Endothelial cell (in vitro differentiated cells): ENCODE measurements around the gene GALNT16. TPM values are rescaled to one million over a fixed set of nuclear protein-coding genes. Genes with fewer than 3 reads are reported as not detected.

Experiments used
- DNase-seq: peaks from one replicate; pipeline ENCODE4 v3.0.0; 2021; ENCODE audit warnings: low spot score
- H3K27ac Mint-ChIP-seq: one replicate; pipeline ENCODE4 v1.8.0; 2021; ENCODE audit warnings: mixed read lengths, inconsistent platforms; ENCODE audit not compliant: unreplicated experiment
- H3K27me3 Mint-ChIP-seq: one replicate; pipeline ENCODE4 v1.8.0; 2021; ENCODE audit warnings: mild to moderate bottlenecking, moderate library complexity, mixed read lengths, inconsistent platforms; ENCODE audit not compliant: unreplicated experiment
- H3K36me3 Mint-ChIP-seq: one replicate; pipeline ENCODE4 v1.8.0; 2021; ENCODE audit warnings: mild to moderate bottlenecking, low read depth, mixed read lengths, inconsistent platforms; ENCODE audit not compliant: unreplicated experiment
- H3K4me1 Mint-ChIP-seq: one replicate; pipeline ENCODE4 v1.8.0; 2021; ENCODE audit warnings: mild to moderate bottlenecking, mixed read lengths, inconsistent platforms; ENCODE audit not compliant: unreplicated experiment
- H3K4me3 Mint-ChIP-seq: one replicate; pipeline ENCODE4 v1.8.0; 2021; ENCODE audit warnings: mild to moderate bottlenecking, mixed read lengths, inconsistent platforms; ENCODE audit not compliant: unreplicated experiment
- H3K9me3 Mint-ChIP-seq: one replicate; pipeline ENCODE4 v1.8.0; 2021; ENCODE audit warnings: mixed read lengths, inconsistent platforms; ENCODE audit not compliant: unreplicated experiment
- total RNA-seq: library from RNA; stranded (reverse); fragmentation: NEBNext Ultra II Directional; extraction: Animal tissue kit (Norgen Biotek cat#: 25700); gene quantifications from one replicate; pipeline ENCODE4 v1.2.1, GENCODE V29; 2021; ENCODE audit not compliant: unreplicated experiment
- TF ChIP-seq, protein P1 (sequence below): fragments of 200-600 bp; sonication (generic); IDR thresholded peaks from one replicate; pipeline ENCODE4 v1.5.0; 2021; ENCODE audit warnings: antibody characterized with exemption; ENCODE audit not compliant: unreplicated experiment

The GALNT16 gene
- total RNA-seq, 1 donor from 2014 or later: 2.8 TPM

DNA sequence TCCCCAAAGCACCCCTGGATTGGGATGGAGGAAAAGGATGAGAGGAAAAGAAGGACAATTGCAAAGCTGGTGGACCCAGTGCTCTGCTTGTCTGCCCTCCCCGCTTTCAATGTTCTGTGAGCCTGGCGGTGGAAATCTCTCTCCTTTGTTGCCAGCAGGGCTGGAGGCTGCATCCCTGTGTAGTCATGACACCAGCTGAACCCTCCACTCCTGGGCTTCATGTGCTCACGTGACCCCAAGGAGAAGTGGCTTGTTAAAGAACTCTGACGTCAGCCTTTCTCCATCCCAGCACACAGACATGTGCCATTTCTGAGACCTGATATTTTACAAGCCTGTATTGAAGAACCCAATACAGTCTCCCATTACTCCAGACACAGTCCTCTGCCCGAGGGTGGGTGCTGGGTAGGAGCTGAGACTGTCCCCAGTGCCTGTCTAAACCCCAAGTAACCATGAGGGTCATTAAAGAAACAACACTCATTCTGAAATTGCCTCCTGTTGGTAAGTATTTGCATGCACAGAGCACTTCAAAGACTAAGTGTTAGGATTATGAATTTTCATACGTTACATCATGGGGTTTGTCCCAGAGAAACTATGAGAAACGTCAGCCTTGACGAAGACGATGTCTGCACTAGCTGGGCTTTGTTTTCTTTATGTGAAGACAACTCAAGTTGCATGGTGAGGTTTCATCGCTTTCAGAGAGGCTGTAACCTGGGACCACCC is 21.7 kb downstream of the GALNT16 start:
- no peak overlapping the region for H3K4me3 Mint-ChIP-seq
- no peaks in the 10 kb centered on the region for H3K36me3 Mint-ChIP-seq
- no peaks in the 10 kb centered on the region for H3K9me3 Mint-ChIP-seq
- no peak for DNase-seq
- H3K27me3 Mint-ChIP-seq: peaks cover 1% of the 10 kb centered on the region
- H3K27ac Mint-ChIP-seq: no peak overlapping the region
- TF ChIP-seq, protein P1, sequence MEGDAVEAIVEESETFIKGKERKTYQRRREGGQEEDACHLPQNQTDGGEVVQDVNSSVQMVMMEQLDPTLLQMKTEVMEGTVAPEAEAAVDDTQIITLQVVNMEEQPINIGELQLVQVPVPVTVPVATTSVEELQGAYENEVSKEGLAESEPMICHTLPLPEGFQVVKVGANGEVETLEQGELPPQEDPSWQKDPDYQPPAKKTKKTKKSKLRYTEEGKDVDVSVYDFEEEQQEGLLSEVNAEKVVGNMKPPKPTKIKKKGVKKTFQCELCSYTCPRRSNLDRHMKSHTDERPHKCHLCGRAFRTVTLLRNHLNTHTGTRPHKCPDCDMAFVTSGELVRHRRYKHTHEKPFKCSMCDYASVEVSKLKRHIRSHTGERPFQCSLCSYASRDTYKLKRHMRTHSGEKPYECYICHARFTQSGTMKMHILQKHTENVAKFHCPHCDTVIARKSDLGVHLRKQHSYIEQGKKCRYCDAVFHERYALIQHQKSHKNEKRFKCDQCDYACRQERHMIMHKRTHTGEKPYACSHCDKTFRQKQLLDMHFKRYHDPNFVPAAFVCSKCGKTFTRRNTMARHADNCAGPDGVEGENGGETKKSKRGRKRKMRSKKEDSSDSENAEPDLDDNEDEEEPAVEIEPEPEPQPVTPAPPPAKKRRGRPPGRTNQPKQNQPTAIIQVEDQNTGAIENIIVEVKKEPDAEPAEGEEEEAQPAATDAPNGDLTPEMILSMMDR: no peak
- no peaks in the 10 kb centered on the region for H3K4me1 Mint-ChIP-seq

DNA sequence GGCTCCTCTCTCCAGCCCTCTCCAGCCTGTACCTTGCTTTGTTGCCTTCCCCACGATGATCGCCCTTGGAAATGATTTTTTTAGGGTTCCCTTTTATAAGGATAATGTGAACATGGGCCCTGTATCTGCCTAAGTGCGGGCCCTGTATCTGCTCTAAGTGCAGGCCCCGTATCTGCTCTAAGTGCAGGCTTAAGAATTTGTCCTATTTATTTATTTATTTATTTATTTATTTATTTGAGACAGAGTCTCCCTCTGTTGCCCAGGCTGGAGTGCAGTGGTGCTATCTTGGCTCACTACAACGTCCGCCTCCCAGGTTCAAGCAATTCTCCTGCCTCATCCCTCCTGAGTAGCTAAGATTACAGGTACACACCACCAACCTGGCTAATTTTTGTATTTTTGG is 22.5 kb downstream of the GALNT16 start:
- H3K36me3 Mint-ChIP-seq: no peaks in the 10 kb centered on the region
- H3K4me3 Mint-ChIP-seq: no peak overlapping the region
- DNase-seq: no peak
- H3K4me1 Mint-ChIP-seq: no peaks in the 10 kb centered on the region
- H3K27ac Mint-ChIP-seq: no peak overlapping the region
- H3K27me3 Mint-ChIP-seq: peaks cover 1% of the 10 kb centered on the region
- TF ChIP-seq, protein P1: no peak
- no peaks in the 10 kb centered on the region for H3K9me3 Mint-ChIP-seq

DNA sequence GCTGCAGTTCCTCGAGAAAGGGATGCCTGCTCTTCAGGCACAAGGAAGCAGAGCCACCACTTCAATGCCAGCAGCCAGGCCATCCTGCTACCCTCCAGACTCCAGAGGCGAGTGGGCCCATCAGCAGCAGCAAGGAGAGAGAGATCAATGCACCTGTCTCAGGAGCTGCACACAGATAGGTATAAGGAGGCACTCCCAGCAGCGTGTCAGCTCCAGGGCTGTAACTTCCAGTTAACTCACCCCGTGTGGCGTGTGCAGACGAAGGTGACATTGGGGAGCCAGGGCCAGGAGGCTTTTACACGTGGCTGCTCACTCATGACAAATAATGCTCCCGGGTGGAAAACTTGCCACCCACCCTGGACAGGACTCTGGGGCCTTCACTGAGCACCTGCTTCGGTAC is 24.2 kb downstream of the GALNT16 start:
- H3K36me3 Mint-ChIP-seq: no peaks in the 10 kb centered on the region
- H3K4me3 Mint-ChIP-seq: no peak overlapping the region
- DNase-seq: no peak
- H3K9me3 Mint-ChIP-seq: no peaks in the 10 kb centered on the region
- peaks cover 1% of the 10 kb centered on the region for H3K27me3 Mint-ChIP-seq
- TF ChIP-seq, protein P1: no peak
- no peak overlapping the region for H3K27ac Mint-ChIP-seq
- H3K4me1 Mint-ChIP-seq: peaks cover 7% of the 10 kb centered on the region

DNA sequence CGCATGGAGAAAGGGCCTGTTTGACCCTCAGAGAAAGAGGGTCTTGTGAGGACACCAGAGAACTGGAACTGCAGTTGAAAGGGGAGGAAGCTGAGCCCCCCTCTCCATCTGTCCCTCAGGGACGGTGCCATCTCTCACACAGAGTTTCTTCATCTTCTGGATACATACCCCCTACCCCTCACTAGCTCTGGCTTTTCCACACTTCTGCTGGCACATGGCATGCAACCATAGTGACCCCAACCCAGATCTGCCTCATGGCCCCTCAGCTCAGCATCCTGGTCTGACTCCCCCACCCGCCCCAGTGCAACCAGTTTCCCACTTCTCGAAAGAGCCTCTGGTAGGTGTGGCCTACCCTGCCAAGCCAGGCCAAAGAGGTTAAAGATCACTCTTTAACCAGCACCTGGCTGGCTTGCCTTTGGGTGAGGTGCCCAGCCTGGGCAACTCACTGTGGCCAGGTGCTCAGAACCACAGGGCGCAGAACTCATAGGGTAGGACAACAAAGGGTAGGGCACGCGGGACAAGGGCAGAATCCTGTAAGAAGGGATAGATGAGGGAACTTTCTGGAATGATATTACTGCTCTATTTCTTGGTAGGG is 25.8 kb downstream of the GALNT16 start:
- Mint-ChIP-seq H3K27ac (no peak overlapping the region), H3K36me3 (no peaks in the 10 kb centered on the region), H3K4me3 (no peak overlapping the region), H3K9me3 (no peaks in the 10 kb centered on the region), H3K27me3 (peaks cover 1% of the 10 kb centered on the region), H3K4me1 (peaks cover 17% of the 10 kb centered on the region)
- TF ChIP-seq, protein P1: no peak
- DNase-seq: no peak
